GM18867 (cell line): ENCODE data around the gene CALML6.
A peak's percentile ranks its signal among the peaks of the same experiment; 100 is the strongest.
"Not testable (repeated sequence)": the region's sequence is repeated elsewhere in the genome, so short reads cannot be mapped to it uniquely, and the experiment has no call there.

Experiments used
- ATAC-seq: cut with Tn5 transposase; IDR thresholded peaks from one replicate; pipeline ENCODE4 v1.9.1; 2021; ENCODE audit warnings: mild to moderate bottlenecking, moderate library complexity; ENCODE audit not compliant: unreplicated experiment

The CALML6 gene

GRCh38 chr1:1914971-1915692, at the start of gene CALML6:
Gene CALML6, plus strand, starts transcription at chr1:1915260. Its CDS starts 21 bp downstream, at chr1:1915281.
- no peak for ATAC-seq

- no peak for ATAC-seq
Observed at GRCh38 chr1:1867164-1867563, 47.9 kb upstream of the CALML6 start.

- ATAC-seq = no peak
Observed at GRCh38 chr1:1869469-1869868, 45.6 kb upstream of the CALML6 start.

- no peak for ATAC-seq
Observed at GRCh38 chr1:1872329-1872994, 42.6 kb upstream of the CALML6 start.

- ATAC-seq = no peak
Observed at GRCh38 chr1:1873186-1873585, 41.9 kb upstream of the CALML6 start.

- no peak for ATAC-seq
Observed at GRCh38 chr1:1874901-1875300, 40.2 kb upstream of the CALML6 start.

GRCh38 chr1:1875932-1876331, 39.1 kb upstream of the CALML6 start:
- no peak for ATAC-seq

GRCh38 chr1:1876335-1876930, 38.6 kb upstream of the CALML6 start:
- no peak for ATAC-seq

- no peak for ATAC-seq
Observed at GRCh38 chr1:1877865-1878436, 37.1 kb upstream of the CALML6 start.

- no peak for ATAC-seq
Observed at GRCh38 chr1:1879942-1880341, 35.1 kb upstream of the CALML6 start.

GRCh38 chr1:1880617-1881312, 34.3 kb upstream of the CALML6 start:
- no peak for ATAC-seq

GRCh38 chr1:1881727-1882126, 33.3 kb upstream of the CALML6 start:
- ATAC-seq = no peak

- no peak for ATAC-seq
Observed at GRCh38 chr1:1883092-1883873, 31.8 kb upstream of the CALML6 start.

- ATAC-seq = not testable (repeated sequence)
Observed at GRCh38 chr1:1883890-1884289, 31.2 kb upstream of the CALML6 start.

- ATAC-seq = no peak
Observed at GRCh38 chr1:1889090-1889750, 25.8 kb upstream of the CALML6 start.

GRCh38 chr1:1889847-1890505, 25.1 kb upstream of the CALML6 start:
- peak; percentile 39 for ATAC-seq

GRCh38 chr1:1890506-1891348, 24.3 kb upstream of the CALML6 start, which contains the start of gene GNB1:
Gene GNB1, minus strand, starts transcription at chr1:1891087. Its CDS starts 65,634 bp downstream, at chr1:1825453.
- peak; percentile 65 for ATAC-seq

- no peak for ATAC-seq
Observed at GRCh38 chr1:1891349-1892078, 23.5 kb upstream of the CALML6 start.
